Islet of Langerhans (tissue), 1 donor: ENCODE data around the gene BARHL1.

Source experiments
- FAIRE-seq: peaks from one replicate; lab custom pipeline; 2011; peaks lifted over from hg19 to GRCh38; lab: Jason Lieb, UNC

The BARHL1 gene

DNA sequence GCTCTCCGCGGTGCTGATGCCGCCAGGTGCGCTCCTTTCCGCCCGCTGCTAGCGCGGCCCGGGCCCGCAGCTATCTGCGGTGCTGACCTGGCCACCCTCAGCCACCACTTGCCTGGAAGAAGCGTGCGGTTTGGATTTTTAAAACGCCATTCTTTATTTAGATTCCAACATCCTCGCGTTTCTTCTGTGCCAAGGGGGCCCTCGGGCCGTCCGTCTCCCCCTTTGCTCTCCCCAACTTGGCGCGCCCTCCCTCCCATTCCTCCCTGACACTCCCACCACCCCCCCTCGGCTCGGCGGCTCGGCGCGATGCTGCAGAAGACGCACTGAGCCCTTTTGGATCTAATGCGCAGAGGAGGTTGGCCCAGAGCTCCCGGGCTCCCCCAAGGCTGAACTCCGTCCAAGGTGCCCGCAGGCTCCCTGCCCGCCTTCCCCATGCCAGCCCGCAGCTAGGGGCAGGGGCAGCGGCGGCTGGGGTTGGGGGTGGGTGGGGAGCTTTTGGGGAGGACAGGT is at the start of gene BARHL1:
Gene BARHL1 (plus strand): TSS at position 331 of the 510 bp plus-strand sequence. CDS start 192 bp downstream, outside the sequence.
- FAIRE-seq, result no peak

GRCh38 chr9:132534832-132535231 is 47.6 kb upstream of the BARHL1 start:
- FAIRE-seq, result no peak

- FAIRE-seq, result no peak
These were observed 46.3 kb upstream of the BARHL1 start for GRCh38 chr9:132536124-132536523.

GRCh38 chr9:132537352-132537751 is 45.1 kb upstream of the BARHL1 start:
- no peak for FAIRE-seq

DNA sequence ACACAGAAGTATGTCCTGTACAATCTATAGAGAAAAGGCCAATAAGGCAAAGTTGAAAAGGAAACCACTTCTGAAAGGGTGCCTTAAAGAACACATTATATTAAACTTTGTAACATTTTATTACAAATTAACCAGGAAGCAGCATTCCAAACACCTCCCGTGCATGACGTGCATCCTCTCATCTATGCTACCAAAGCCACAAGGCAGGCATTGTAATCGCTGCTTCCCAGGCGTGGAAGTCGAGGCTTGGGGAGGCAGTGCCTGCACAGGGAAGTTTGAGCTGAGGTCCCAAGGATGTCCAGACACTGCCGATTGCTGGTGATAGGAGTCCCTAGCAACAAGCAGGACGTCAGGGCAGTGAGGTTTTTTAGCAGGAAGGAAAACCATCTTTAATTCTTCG is 44.3 kb upstream of the BARHL1 start:
- no peak for FAIRE-seq

GRCh38 chr9:132539096-132539495 is 43.3 kb upstream of the BARHL1 start:
- no peak for FAIRE-seq

DNA sequence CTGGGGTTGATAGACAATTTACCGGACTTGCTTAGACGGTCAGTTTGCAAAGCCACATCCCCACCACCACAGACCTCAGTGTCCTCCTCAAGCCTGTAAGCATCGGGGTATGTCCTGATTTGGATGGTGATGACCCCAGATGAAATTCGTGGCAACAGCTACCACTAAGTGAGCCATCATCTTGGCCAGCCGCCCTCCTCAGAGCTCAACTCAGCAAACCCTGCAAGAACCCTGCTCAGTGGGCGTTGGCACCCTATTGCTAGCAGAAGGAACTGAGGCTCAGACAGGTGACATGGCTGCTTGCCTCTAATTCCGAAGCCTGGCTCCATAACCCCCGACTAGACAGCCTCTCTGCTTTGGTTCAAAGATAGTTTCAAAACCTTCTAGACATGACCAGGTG is 41.4 kb upstream of the BARHL1 start:
- FAIRE-seq, result no peak

DNA sequence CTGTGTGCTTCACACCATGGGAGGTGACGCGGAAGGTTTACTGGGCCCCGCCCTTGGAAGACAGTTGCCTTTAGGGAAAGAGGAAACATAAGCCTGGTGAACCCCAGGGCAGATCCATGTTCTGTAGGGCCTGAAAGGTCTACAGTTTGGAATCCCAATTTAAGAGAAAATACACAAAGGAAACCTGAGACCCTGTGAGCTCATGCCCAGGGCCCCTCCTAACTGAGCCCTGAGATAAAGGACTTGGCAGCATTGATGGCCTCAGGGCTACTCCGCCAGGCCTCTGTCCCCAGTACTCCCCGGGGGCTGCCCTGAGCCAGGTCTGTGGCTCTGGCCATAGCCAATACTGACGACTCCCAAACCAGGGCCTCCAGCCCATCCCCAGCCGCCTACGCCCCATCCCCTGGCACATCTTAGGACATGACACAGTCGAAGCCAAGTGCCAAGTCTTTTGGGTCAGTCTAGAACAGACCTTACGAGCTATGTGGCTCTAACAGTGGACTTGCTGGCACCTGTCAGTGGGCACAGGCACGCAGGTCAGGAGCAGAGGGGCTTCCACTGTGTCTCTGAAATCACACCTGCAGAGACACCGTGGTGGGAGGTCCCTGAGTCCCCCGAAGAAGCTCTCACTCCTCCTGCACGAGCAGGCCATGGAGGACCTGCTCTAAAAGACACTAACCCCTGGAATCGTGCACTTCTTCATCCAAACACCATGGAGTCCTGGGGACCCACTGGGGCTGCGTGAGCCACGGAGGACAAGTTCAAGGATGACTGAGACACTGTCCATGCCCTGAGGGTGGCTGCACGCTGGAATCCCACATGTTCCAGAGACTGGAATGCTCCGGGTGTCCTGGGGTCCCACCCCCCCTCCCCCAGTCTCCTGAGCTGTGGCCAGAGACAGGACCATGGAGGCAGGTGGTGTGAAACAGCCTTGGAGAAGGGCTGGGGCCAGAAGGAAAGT is 40.3 kb upstream of the BARHL1 start:
- FAIRE-seq, result no peak

GRCh38 chr9:132543251-132543650 is 39.2 kb upstream of the BARHL1 start:
- FAIRE-seq, result no peak

DNA sequence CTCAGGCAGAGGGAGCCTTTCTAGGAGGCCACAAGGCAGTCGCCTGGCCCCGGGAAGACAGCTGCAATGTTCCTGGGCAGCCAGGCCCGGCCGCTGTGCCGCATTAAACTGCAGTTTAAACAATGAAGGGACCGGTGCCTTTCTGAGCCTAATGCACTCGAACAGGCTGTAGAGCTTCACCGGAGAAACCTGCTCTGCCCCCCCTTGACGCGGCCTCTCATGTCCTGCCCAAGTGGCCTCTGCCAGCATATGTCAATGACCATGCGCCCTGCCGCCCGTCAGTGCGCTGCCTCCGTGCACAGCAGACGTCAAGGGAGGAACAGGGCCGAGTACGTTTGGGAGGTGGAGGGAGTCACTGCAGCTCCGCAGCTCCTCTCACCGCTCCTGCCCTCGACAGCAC is 38.4 kb upstream of the BARHL1 start:
- FAIRE-seq, result no peak

- FAIRE-seq, result no peak
These were observed 36.8 kb upstream of the BARHL1 start for GRCh38 chr9:132545578-132545977.

DNA sequence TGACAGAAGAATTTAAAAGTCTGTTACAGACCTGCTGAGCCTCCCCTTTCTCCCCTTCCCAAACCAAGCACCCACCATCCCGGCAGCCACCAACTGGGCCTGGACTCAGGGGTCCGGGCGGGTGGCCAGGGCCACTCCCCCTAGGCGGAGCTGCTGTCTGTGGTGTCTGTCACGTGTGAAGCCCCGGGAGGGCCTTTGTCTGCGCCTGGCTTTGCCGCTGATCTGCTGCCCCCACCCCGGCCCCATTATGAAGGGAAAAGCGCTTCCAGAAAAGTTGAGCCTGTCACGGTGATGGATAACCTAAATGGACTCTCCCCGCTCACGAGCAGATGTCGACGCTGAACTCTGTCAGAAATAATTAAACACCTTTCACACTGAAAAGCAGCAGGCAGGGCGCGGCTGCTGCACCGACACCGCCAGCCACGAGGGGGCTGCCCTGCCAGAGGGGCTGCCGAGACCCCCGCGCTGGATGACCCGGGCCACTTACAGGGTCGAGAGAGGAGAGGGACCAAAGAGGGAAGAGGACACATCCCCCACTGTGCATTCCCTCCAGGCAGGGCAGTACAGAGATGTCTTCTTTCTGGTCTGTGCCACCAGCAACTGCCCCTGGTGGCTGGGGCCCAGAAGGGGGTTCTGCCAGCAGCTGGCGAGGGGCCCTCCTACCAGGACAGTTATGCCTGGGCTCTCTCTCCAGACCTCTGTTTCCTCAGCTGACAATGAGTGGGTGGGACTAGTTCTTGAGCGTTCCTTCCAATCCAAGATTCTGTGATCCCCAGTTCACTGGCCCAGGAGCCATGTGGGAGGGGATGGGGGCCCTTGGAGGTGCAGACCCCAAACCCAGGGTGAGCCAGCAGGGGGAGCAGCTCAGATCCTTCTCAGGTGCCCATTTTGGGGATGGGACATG is 36.0 kb upstream of the BARHL1 start:
- FAIRE-seq, result no peak

- no peak for FAIRE-seq
These were observed 35.4 kb upstream of the BARHL1 start for GRCh38 chr9:132547052-132547431.

DNA sequence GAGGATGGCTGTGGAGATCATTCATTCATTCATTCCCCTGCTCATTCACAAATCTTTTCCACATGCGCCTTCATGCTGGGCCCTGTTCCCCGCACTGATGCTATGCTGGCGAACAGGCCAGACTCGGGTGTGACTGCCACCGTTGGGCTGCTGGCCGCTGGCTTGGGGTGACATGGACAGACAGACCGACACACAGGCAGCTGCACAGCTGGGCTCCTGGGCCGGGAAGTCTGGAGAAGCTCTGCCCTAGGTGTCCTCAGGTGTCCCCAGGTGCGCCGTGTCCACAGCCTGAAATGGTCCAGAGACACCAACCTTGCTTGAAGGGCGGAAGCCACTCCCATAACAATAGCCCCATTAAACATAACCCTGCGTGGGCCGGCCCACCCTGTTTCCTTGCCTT is 35.0 kb upstream of the BARHL1 start:
- no peak for FAIRE-seq

- FAIRE-seq, result no peak
These were observed 34.3 kb upstream of the BARHL1 start for GRCh38 chr9:132547976-132548730.

DNA sequence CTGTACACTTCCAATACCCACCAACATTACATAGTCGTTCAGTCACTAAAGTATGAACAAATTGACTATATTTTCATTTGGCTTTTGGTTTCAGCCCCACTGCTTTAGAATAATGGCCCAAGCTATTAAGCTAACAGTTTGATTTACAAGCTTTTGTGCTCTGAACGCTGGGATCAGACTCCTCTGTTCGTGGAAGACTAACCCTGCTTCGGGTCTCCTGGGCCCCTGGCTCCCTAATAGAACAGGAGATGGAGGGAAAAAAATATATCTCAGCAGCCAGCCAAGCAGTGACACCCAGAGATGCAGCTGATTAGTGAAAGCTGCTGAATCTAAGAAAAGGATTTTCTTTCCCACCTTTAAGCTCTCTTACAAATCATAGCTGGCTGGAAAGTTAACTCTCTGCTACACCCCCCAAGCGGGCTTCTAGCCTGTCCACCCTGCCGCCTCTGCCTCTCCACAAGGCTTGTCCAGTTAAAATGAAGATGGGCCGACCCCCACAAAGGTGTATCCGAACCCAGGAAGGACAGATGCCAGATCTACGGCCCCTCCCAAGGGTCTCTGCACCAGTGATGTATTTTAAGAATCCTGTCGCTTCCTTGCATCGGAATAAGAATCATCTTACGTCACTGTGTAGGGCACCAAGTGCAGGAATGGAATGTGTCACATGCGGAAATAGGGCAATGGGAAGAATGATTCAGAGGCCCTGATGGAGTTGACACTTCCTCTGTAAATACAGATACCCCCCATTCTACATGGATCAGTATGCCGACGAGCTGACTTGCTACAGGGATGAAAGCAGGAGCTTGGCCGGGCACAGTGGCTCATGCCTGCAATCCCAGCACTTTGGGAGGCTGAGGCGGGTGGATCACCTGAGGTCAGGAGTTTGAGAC is 33.4 kb upstream of the BARHL1 start:
- no peak for FAIRE-seq

DNA sequence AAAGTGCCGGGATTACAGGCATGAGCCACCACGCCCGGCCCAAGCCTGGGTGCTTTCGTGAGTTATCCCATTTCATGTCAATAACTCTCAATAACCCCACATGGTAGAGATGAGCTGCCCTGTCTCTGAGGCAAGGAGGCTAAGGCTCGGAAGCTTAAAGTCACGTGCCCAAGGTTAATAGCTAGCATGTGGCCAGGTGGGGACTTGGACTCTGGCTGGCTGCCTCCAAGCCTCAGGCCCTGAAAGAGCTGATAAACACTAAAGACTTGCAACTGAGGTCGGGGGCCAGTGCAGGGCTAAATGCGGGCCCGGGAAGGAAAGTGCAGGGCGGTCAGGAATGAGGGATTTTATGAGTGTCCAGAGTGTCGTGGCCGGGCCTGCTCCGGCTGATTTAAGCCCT is 30.9 kb upstream of the BARHL1 start:
- no peak for FAIRE-seq

DNA sequence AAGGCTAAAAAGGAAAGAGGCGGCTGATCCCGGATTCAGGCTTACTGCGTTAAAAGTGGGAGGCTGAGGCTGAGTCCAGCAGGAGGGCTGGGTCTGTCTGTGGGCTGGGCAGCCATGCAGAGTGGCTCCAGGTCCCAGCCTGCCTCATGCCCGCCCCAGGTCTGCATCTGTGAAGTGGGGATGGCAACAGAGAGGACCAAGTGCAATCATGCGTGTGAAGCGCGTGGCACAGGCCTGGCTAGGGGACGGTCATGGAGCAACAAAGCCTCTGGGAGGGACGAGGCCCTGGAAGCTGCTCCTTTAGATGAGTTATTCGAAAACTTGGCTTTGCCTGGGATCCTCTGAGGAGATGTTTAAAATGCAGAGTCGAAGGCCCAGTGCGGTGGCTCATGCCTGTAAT is 30.4 kb upstream of the BARHL1 start:
- no peak for FAIRE-seq

- no peak for FAIRE-seq
These were observed 27.7 kb upstream of the BARHL1 start for GRCh38 chr9:132554755-132555154.

- no peak for FAIRE-seq
These were observed 26.9 kb upstream of the BARHL1 start for GRCh38 chr9:132555528-132555927.

- FAIRE-seq, result no peak
These were observed 26.2 kb upstream of the BARHL1 start for GRCh38 chr9:132556235-132556634.
